Rectal smooth muscle tissue (tissue), 1 donor: ENCODE data around the gene ATP13A1.
A peak's percentile ranks its signal among the peaks of the same experiment; 100 is the strongest.
"Not testable (repeated sequence)": the region's sequence is repeated elsewhere in the genome, so short reads cannot be mapped to it uniquely, and the experiment has no call there.

Experiments used
- H3K27ac ChIP-seq: one replicate; pipeline ENCODE4 v1.7.0; 2013; ENCODE audit warnings: low read depth, low read length, inconsistent platforms
- H3K27me3 ChIP-seq: one replicate; pipeline ENCODE4 v1.7.0; 2013; ENCODE audit warnings: low read length; ENCODE audit not compliant: control insufficient read depth, insufficient read depth
- H3K36me3 ChIP-seq: one replicate; pipeline ENCODE4 v1.7.0; 2013; ENCODE audit warnings: low read length; ENCODE audit not compliant: control insufficient read depth, insufficient read depth
- H3K4me1 ChIP-seq: one replicate; pipeline ENCODE4 v1.7.0; 2013; ENCODE audit warnings: low read length; ENCODE audit not compliant: control insufficient read depth, insufficient read depth
- H3K4me3 ChIP-seq: one replicate; pipeline ENCODE4 v1.7.0; 2013; ENCODE audit warnings: low read length
- H3K9ac ChIP-seq: one replicate; pipeline ENCODE4 v1.7.0; 2013; ENCODE audit warnings: low read length

Gene ATP13A1

GRCh38 chr19:19619181-19619848, 44.2 kb downstream of the ATP13A1 start:
- H3K27me3 ChIP-seq: no peaks in the 10 kb centered on the region
- no peaks in the 10 kb centered on the region for H3K4me1 ChIP-seq
- no peaks in the 10 kb centered on the region for H3K36me3 ChIP-seq
- H3K27ac ChIP-seq: no peak overlapping the region
- H3K4me3 ChIP-seq: peak overlapping the region; percentile 57
- H3K9ac ChIP-seq: no peak overlapping the region

GRCh38 chr19:19618219-19619051, 45.0 kb downstream of the ATP13A1 start, which contains the start of gene PBX4:
Gene PBX4 (minus strand): TSS chr19:19618687. CDS start chr19:19618629, 58 bp downstream.
- no peak within 1 kb of the TSS for H3K27ac ChIP-seq
- H3K4me1 ChIP-seq: no peaks in the 10 kb centered on the region
- H3K4me3 ChIP-seq: peak within 1 kb of the TSS; percentile 64
- no peaks in the 10 kb centered on the region for H3K36me3 ChIP-seq
- no peaks in the 10 kb centered on the region for H3K27me3 ChIP-seq
- no peak within 1 kb of the TSS for H3K9ac ChIP-seq

DNA sequence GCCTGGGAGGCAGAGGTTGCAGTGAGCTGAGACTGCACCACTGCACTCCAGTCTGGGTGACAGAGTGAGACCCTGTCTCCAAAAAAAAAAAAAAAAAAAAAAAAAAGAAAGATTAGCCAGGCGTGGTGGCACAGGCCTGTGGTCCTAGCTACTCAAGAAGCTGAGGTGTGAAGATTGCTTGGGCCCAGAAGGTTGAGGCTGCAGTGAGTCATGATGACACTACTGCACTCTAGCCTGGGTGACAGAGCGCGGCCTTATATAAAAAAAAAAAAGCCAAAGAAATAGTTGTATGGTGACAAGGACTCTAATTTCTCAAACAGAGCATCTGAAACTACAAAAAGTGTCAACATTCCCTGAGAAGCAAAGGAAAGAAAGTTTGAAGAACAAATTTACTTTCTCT, 48.4 kb downstream of the ATP13A1 start:
- no peak overlapping the region for H3K9ac ChIP-seq
- no peak overlapping the region for H3K27ac ChIP-seq
- no peak overlapping the region for H3K4me3 ChIP-seq
- H3K36me3 ChIP-seq: no peaks in the 10 kb centered on the region
- H3K4me1 ChIP-seq: no peaks in the 10 kb centered on the region
- H3K27me3 ChIP-seq: no peaks in the 10 kb centered on the region

DNA sequence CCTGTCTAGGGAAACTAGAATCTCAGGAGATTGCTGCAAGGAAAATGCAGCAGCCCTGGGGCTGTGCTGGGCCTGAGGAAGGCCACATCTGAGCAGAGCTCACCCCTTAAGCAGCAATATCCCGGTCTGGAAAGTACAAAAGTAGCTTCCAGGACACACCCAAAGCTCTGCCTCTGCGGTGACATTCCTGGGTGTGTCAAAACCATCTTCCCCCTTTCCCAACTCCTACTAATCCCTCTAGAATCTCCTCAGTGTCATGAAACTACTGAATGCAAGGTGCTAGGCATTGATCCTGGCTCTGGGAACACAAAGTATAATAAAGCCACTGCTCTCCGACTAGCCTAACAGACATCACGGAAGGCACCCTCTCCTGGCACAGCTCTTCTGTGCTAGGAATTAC, 50.0 kb downstream of the ATP13A1 start:
- Histone ChIP-seq H3K27me3 (no peaks in the 10 kb centered on the region), H3K4me1 (no peaks in the 10 kb centered on the region), H3K36me3 (no peaks in the 10 kb centered on the region), H3K9ac (no peak overlapping the region), H3K27ac (no peak overlapping the region), H3K4me3 (no peak overlapping the region)

DNA sequence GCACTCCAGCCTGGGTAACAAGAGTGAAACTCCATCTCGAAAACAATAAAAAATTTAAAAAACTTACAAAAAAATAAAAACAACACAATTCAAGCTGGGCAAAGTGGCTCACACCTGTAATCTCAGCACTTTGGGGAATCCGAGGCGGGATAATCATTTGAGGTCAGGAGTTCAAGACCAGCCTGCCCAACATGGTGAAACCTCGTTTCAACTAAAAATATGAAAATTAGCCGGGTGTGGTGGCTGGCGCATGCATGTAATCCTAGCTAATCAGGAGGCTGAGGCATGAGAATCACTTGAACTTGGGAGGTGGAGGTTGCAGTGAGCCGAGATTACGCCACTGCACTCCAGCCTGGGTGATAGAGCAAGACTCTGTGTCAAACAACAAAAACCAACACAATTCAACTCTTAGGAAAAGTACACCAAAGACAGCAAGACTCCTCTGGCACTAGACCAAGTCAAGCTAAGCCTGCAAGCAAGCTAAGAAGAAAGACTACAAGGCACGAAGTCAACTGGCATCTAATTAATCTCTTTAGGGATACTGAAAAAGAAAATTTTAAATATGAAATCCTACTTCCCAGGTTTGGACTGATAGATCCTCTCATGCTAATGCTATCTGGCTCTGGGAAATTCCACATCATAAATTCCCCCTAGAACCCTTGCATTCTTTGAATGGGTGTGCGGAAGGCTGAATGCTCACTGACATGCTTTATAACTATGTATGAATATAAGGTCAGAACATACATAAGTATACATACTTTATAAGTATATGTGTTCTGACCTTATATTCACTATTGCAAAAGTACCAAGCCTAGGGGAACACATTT, 52.9 kb downstream of the ATP13A1 start:
- no peaks in the 10 kb centered on the region for H3K27me3 ChIP-seq

GRCh38 chr19:19606686-19607085, 56.8 kb downstream of the ATP13A1 start:
- not testable (repeated sequence) for H3K27ac ChIP-seq, H3K36me3 ChIP-seq, H3K4me1 ChIP-seq, H3K4me3 ChIP-seq, H3K9ac ChIP-seq, H3K27me3 ChIP-seq

More for the DNA sequence above, 52.9 kb downstream of the ATP13A1 start:
- Histone ChIP-seq H3K4me1 (no peaks in the 10 kb centered on the region), H3K9ac (no peak overlapping the region), H3K27ac (no peak overlapping the region), H3K4me3 (no peak overlapping the region), H3K36me3 (no peaks in the 10 kb centered on the region)

DNA sequence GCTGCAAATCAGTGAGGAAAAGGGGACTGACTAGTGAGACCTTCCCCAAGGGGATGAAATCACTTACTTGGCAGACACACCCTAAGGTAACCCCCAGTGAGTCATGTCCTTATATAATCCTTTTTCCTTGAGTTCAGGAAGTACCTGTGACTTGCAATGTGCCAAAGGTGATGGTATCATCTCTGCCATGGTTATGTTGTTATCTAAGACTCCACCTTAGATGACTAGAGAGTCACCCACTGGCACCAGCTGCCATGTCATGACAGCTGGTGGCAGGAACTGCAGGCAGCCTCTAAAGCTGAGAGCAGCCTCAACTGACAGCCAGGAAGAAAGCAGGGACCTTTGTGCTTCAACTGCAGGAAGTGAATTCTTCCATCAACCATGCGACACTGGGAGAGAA, 57.5 kb downstream of the ATP13A1 start:
- no peaks in the 10 kb centered on the region for H3K27me3 ChIP-seq
- H3K9ac ChIP-seq: no peak overlapping the region
- H3K4me3 ChIP-seq: no peak overlapping the region
- H3K36me3 ChIP-seq: no peaks in the 10 kb centered on the region
- H3K4me1 ChIP-seq: no peaks in the 10 kb centered on the region
- no peak overlapping the region for H3K27ac ChIP-seq

GRCh38 chr19:19602713-19603324, 60.7 kb downstream of the ATP13A1 start:
- H3K36me3 ChIP-seq: no peaks in the 10 kb centered on the region
- no peaks in the 10 kb centered on the region for H3K27me3 ChIP-seq
- no peak overlapping the region for H3K27ac ChIP-seq
- no peak overlapping the region for H3K4me3 ChIP-seq
- H3K9ac ChIP-seq: no peak overlapping the region
- H3K4me1 ChIP-seq: no peaks in the 10 kb centered on the region

- Histone ChIP-seq H3K36me3 (no peaks in the 10 kb centered on the region), H3K4me3 (no peak overlapping the region), H3K27ac (no peak overlapping the region), H3K27me3 (no peaks in the 10 kb centered on the region), H3K9ac (no peak overlapping the region), H3K4me1 (no peaks in the 10 kb centered on the region)
Observed at GRCh38 chr19:19602136-19602712, 61.3 kb downstream of the ATP13A1 start.

DNA sequence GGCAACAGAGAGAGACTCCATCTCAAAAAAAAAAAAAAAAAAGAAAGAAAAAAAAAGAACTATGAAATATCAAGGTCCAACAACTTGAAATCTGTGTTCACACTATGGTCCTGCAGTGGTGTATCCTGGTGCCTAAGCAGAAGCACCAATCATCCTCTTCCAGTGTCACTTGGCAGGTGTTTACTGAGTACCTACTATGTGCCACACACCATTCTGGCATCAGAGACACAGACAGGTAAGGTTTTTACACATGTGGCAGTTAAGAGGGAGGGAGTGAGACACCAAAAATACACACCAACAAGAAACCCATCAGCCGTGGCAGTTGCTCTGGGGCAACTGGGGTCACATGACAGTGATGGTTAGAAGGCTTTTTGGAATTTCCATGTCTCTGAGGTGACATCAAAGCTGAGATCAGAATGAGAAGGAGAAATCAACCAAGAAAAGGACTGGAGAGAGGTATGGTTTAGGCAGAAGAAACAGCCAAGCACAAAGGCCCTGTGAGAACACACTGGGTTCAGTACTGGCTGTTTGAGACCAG, 62.6 kb downstream of the ATP13A1 start:
- Histone ChIP-seq H3K27me3 (no peaks in the 10 kb centered on the region), H3K27ac (no peak overlapping the region), H3K4me1 (no peaks in the 10 kb centered on the region)

GRCh38 chr19:19598728-19599451, 64.6 kb downstream of the ATP13A1 start:
- not testable (repeated sequence) for H3K4me3 ChIP-seq, H3K9ac ChIP-seq, H3K4me1 ChIP-seq, H3K36me3 ChIP-seq, H3K27ac ChIP-seq, H3K27me3 ChIP-seq

More for the DNA sequence above, 62.6 kb downstream of the ATP13A1 start:
- Histone ChIP-seq H3K4me3 (no peak overlapping the region), H3K36me3 (no peaks in the 10 kb centered on the region), H3K9ac (no peak overlapping the region)
